ENCODE data around the gene ATM.
"Not testable (repeated sequence)": the region's sequence is repeated elsewhere in the genome, so short reads cannot be mapped to it uniquely, and the experiment has no call there.

The ATM gene

GRCh38 chr11:108289699-108290098 is 66.8 kb downstream of the ATM start:
- no peak for DNase-seq

GRCh38 chr11:108293229-108293628 is 70.4 kb downstream of the ATM start:
- DNase-seq: no peak

GRCh38 chr11:108302121-108302785 is 79.4 kb downstream of the ATM start:
- no peak for DNase-seq

- DNase-seq: no peak
Observed at GRCh38 chr11:108307751-108308150, 84.9 kb downstream of the ATM start.

GRCh38 chr11:108313444-108313843 is 90.6 kb downstream of the ATM start:
- DNase-seq: no peak

GRCh38 chr11:108316061-108316460 is 93.2 kb downstream of the ATM start:
- DNase-seq: no peak

- no peak for DNase-seq
Observed at GRCh38 chr11:108319541-108320145, 96.8 kb downstream of the ATM start.

GRCh38 chr11:108322666-108323065 is 99.8 kb downstream of the ATM start:
- DNase-seq: no peak

GRCh38 chr11:108324587-108324986 is 101.7 kb downstream of the ATM start:
- DNase-seq: no peak

- no peak for DNase-seq
Observed at GRCh38 chr11:108333403-108333899, 110.6 kb downstream of the ATM start.

- DNase-seq: no peak
Observed at GRCh38 chr11:108338750-108339149, 115.9 kb downstream of the ATM start.

- DNase-seq: no peak
Observed at GRCh38 chr11:108340973-108341372, 118.1 kb downstream of the ATM start.

GRCh38 chr11:108341654-108342053 is 118.8 kb downstream of the ATM start:
- no peak for DNase-seq

- no peak for DNase-seq
Observed at GRCh38 chr11:108343714-108344113, 120.8 kb downstream of the ATM start.

- DNase-seq: no peak
Observed at GRCh38 chr11:108345767-108346166, 122.9 kb downstream of the ATM start.

- DNase-seq: no peak
Observed at GRCh38 chr11:108346451-108346850, 123.6 kb downstream of the ATM start.

GRCh38 chr11:108351468-108351867 is 128.6 kb downstream of the ATM start:
- no peak for DNase-seq

- no peak for DNase-seq
Observed at GRCh38 chr11:108364159-108364558, 141.3 kb downstream of the ATM start.

GRCh38 chr11:108368134-108368533 is 145.3 kb downstream of the ATM start:
- no peak for DNase-seq

- DNase-seq: no peak
Observed at GRCh38 chr11:108369064-108369463, 146.2 kb downstream of the ATM start.

- no peak for DNase-seq
Observed at GRCh38 chr11:108370315-108370714, 147.4 kb downstream of the ATM start.

GRCh38 chr11:108370990-108371389 is 148.1 kb downstream of the ATM start:
- no peak for DNase-seq

- DNase-seq: not testable (repeated sequence)
Observed at GRCh38 chr11:108373505-108373904, 150.6 kb downstream of the ATM start.

- no peak for DNase-seq
Observed at GRCh38 chr11:108388576-108388975, 165.7 kb downstream of the ATM start.

GRCh38 chr11:108392353-108392752 is 169.5 kb downstream of the ATM start:
- no peak for DNase-seq

Measured in SHP77 treated with DMSO at 0.1 percent for 48 hours (cell line).